Measurements from ENCODE around the gene GTF2H4.

Gene GTF2H4

GRCh38 chr6:30962716-30963115, 54.7 kb downstream of the GTF2H4 start:
- no peak for DNase-seq

DNA sequence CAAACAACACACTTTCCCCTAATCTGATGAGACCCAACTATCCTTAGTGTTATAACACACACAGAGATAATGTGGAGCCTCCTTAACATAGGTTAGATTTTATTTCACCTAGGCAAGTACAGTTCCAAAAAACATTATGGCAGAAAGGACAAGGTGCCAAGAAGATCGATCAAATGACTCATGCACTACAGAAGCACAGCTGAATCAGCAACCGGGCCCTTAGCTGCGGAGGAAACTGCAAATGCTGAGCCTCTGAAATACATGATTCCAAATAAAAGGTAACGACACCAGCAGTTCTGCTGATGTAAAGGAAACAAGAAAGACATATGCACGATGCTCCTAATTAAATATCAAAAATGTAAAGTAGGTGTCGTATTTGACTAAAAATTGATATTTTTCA, 55.6 kb downstream of the GTF2H4 start:
- no peak for DNase-seq

All from T1000 (cell line).